HepG2 (cell line): Measurements from ENCODE around the gene EML2. TPM values are rescaled to one million over a fixed set of nuclear protein-coding genes. Genes with fewer than 3 reads are reported as not detected.

Experiments used
- ATRX ChIP-seq: sonication (generic); formaldehyde crosslinking; IDR thresholded peaks from 2 replicates; pipeline ENCODE4 v1.4.0; 2020; ENCODE audit warnings: missing genetic modification reagents, borderline replicate concordance
- ELF1 ChIP-seq: sonication (generic); formaldehyde crosslinking; IDR thresholded peaks from 2 replicates; pipeline ENCODE4 v1.4.0; 2020; ENCODE audit warnings: missing genetic modification reagents
- EP300 ChIP-seq, 3 experiments: sonication (generic) in 1 of 3; formaldehyde crosslinking in 1 of 3; IDR thresholded peaks; 2 replicates each; pipeline versions ENCODE4 v1.5.1 to v1.6.1; 2011 to 2020; ENCODE audit warnings: low read depth in 2 of 3, low read length in 2 of 3, borderline replicate concordance in 1 of 3, improper control_type of control experiment in 1 of 3, mild to moderate bottlenecking in 1 of 3, missing genetic modification reagents in 1 of 3, moderate library complexity in 1 of 3
- GABPB1 ChIP-seq: IDR thresholded peaks from 2 replicates; pipeline ENCODE4 v1.6.1; 2016; ENCODE audit warnings: mild to moderate bottlenecking, missing genetic modification reagents, moderate library complexity, missing compliant biosample characterization
- KDM5B ChIP-seq: sonication (generic); formaldehyde crosslinking; IDR thresholded peaks from 2 replicates; pipeline ENCODE4 v1.4.0; 2020; ENCODE audit warnings: missing genetic modification reagents, mild to moderate bottlenecking, borderline replicate concordance
- MED1 ChIP-seq: sonication (generic); formaldehyde crosslinking; IDR thresholded peaks from 2 replicates; pipeline ENCODE4 v1.4.0; 2020; ENCODE audit warnings: missing genetic modification reagents
- MIER3 ChIP-seq: IDR thresholded peaks from 2 replicates; pipeline ENCODE4 v1.6.1; 2016; ENCODE audit warnings: missing compliant biosample characterization, borderline replicate concordance
- MTA1 ChIP-seq: sonication (generic); formaldehyde crosslinking; IDR thresholded peaks from 2 replicates; pipeline ENCODE4 v1.4.0; 2020; ENCODE audit warnings: missing genetic modification reagents, mild to moderate bottlenecking, borderline replicate concordance
- MYC ChIP-seq: sonication (generic); formaldehyde crosslinking; IDR thresholded peaks from 2 replicates; pipeline ENCODE4 v1.9.0; 2021; ENCODE audit warnings: missing genetic modification reagents, borderline replicate concordance
- NKX3-1 ChIP-seq: sonication (generic); formaldehyde crosslinking; IDR thresholded peaks from 2 replicates; pipeline ENCODE4 v1.5.0; 2020; ENCODE audit warnings: missing genetic modification reagents
- SIN3B ChIP-seq: fragments of 150-350 bp; IDR thresholded peaks from 2 replicates; pipeline ENCODE4 v1.6.1; 2014; ENCODE audit warnings: low read length
- SP140L ChIP-seq: sonication (generic); formaldehyde crosslinking; IDR thresholded peaks from 2 replicates; pipeline ENCODE4 v1.4.0; 2020; ENCODE audit warnings: missing genetic modification reagents, borderline replicate concordance
- ZNF124 ChIP-seq: sonication (generic); formaldehyde crosslinking; IDR thresholded peaks from 2 replicates; pipeline ENCODE4 v1.4.0; 2020; ENCODE audit warnings: missing genetic modification reagents
- ZNF235 ChIP-seq: sonication (generic); formaldehyde crosslinking; IDR thresholded peaks from 2 replicates; pipeline ENCODE4 v1.8.1; 2023; ENCODE audit warnings: mild to moderate bottlenecking, missing genetic modification reagents, borderline replicate concordance
- ZNF768 ChIP-seq: sonication (generic); formaldehyde crosslinking; IDR thresholded peaks from 2 replicates; pipeline ENCODE4 v1.4.0; 2020; ENCODE audit warnings: missing genetic modification reagents
- ZNF790 ChIP-seq: sonication (generic); formaldehyde crosslinking; IDR thresholded peaks from 2 replicates; pipeline ENCODE4 v1.8.0; 2022; ENCODE audit warnings: missing genetic modification reagents, mild to moderate bottlenecking, borderline replicate concordance
- polyA plus RNA-seq, 8 experiments: library from polyadenylated mRNA; depleted of rRNA in 3 of 8; stranded (reverse) in 7 of 8; unstranded in 1 of 8; fragments of >200 nt; fragmentation: Illumina TruSeq in 4 of 8; extraction: Trizol in 4 of 8; gene quantifications; 2 replicates each; pipeline versions ENCODE4 v1.2.1 to v1.2.3, GENCODE V29; 2011 to 2016; ENCODE audit warnings: low read depth in 4 of 8, missing spikeins in 1 of 8, mixed read lengths in 1 of 8; ENCODE audit not compliant: insufficient read depth in 1 of 8
- total RNA-seq, 5 experiments: library from RNA; depleted of rRNA; stranded (reverse); fragments of >200 nt; fragmentation: Illumina TruSeq; extraction: Trizol; gene quantifications; 2 replicates each; pipeline ENCODE4 v1.2.3, GENCODE V29; 2016; ENCODE audit warnings: low read depth in 1 of 5
- TF ChIP-seq, protein P1 (sequence below): sonication (generic); formaldehyde crosslinking; IDR thresholded peaks from 2 replicates; pipeline ENCODE4 v1.5.1; 2020; ENCODE audit warnings: mild to moderate bottlenecking, missing genetic modification reagents, moderate library complexity
- TF ChIP-seq, protein P2 (sequence below): IDR thresholded peaks from 2 replicates; pipeline ENCODE4 v1.6.1; 2018; ENCODE audit warnings: missing genetic modification reagents, mild to moderate bottlenecking, missing compliant biosample characterization
- TF ChIP-seq, protein P3 (sequence below): sonication (generic); formaldehyde crosslinking; IDR thresholded peaks from 2 replicates; pipeline ENCODE4 v1.9.0; 2022; ENCODE audit warnings: missing genetic modification reagents, mild to moderate bottlenecking, borderline replicate concordance
- TF ChIP-seq, protein P4 (sequence below): sonication (generic); formaldehyde crosslinking; IDR thresholded peaks from 2 replicates; pipeline ENCODE4 v1.4.0; 2020; ENCODE audit warnings: mild to moderate bottlenecking, missing genetic modification reagents

EML2 gene
- total and polyA plus RNA-seq, 2 of the 13 experiments (the other 11 are each of a cell fraction or from before 2014, with no cell fraction given), result 7.3 to 12.9 TPM

GRCh38 chr19:45676851-45677263 lies 37.7 kb upstream of the EML2 start (continued):
- TF ChIP-seq, protein P1, sequence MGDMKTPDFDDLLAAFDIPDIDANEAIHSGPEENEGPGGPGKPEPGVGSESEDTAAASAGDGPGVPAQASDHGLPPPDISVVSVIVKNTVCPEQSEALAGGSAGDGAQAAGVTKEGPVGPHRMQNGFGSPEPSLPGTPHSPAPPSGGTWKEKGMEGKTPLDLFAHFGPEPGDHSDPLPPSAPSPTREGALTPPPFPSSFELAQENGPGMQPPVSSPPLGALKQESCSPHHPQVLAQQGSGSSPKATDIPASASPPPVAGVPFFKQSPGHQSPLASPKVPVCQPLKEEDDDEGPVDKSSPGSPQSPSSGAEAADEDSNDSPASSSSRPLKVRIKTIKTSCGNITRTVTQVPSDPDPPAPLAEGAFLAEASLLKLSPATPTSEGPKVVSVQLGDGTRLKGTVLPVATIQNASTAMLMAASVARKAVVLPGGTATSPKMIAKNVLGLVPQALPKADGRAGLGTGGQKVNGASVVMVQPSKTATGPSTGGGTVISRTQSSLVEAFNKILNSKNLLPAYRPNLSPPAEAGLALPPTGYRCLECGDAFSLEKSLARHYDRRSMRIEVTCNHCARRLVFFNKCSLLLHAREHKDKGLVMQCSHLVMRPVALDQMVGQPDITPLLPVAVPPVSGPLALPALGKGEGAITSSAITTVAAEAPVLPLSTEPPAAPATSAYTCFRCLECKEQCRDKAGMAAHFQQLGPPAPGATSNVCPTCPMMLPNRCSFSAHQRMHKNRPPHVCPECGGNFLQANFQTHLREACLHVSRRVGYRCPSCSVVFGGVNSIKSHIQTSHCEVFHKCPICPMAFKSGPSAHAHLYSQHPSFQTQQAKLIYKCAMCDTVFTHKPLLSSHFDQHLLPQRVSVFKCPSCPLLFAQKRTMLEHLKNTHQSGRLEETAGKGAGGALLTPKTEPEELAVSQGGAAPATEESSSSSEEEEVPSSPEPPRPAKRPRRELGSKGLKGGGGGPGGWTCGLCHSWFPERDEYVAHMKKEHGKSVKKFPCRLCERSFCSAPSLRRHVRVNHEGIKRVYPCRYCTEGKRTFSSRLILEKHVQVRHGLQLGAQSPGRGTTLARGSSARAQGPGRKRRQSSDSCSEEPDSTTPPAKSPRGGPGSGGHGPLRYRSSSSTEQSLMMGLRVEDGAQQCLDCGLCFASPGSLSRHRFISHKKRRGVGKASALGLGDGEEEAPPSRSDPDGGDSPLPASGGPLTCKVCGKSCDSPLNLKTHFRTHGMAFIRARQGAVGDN (CRISPR knock-in tag), result peak; percentile 70
- TF ChIP-seq EP300 (IDR thresholded peaks at IDR 0.05; ENCODE audit: low read depth in 2 of 2, low read length in 2 of 2) (no peak), EP300 (CRISPR knock-in tag; IDR thresholded peaks at IDR 0.05; ENCODE audit: borderline replicate concordance) (no peak), GABPB1 (CRISPR knock-in tag) (peak; percentile 42; the same call in 1 of the 2 replicates), NKX3-1 (CRISPR knock-in tag) (no peak), ZNF790 (no peak), SIN3B (no peak), MED1 (no peak), ZNF235 (CRISPR knock-in tag) (no peak), KDM5B (CRISPR knock-in tag) (0 out of 2 replicates have a peak, but pooled peaks have one; percentile 40), MTA1 (CRISPR knock-in tag) (no peak), ATRX (CRISPR knock-in tag) (no peak), ZNF768 (CRISPR knock-in tag) (peak; percentile 20; the same call in 1 of the 2 replicates), ZNF124 (CRISPR knock-in tag) (no peak), ELF1 (CRISPR knock-in tag) (peak; percentile 38; the same call in 1 of the 2 replicates), MYC (CRISPR knock-in tag) (peak; percentile 35; the same call in 1 of the 2 replicates), SP140L (CRISPR knock-in tag) (no peak), MIER3 (CRISPR knock-in tag) (no peak)
- TF ChIP-seq, protein P2, sequence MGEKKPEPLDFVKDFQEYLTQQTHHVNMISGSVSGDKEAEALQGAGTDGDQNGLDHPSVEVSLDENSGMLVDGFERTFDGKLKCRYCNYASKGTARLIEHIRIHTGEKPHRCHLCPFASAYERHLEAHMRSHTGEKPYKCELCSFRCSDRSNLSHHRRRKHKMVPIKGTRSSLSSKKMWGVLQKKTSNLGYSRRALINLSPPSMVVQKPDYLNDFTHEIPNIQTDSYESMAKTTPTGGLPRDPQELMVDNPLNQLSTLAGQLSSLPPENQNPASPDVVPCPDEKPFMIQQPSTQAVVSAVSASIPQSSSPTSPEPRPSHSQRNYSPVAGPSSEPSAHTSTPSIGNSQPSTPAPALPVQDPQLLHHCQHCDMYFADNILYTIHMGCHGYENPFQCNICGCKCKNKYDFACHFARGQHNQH (CRISPR knock-in tag), result no peak
- TF ChIP-seq, protein P3, sequence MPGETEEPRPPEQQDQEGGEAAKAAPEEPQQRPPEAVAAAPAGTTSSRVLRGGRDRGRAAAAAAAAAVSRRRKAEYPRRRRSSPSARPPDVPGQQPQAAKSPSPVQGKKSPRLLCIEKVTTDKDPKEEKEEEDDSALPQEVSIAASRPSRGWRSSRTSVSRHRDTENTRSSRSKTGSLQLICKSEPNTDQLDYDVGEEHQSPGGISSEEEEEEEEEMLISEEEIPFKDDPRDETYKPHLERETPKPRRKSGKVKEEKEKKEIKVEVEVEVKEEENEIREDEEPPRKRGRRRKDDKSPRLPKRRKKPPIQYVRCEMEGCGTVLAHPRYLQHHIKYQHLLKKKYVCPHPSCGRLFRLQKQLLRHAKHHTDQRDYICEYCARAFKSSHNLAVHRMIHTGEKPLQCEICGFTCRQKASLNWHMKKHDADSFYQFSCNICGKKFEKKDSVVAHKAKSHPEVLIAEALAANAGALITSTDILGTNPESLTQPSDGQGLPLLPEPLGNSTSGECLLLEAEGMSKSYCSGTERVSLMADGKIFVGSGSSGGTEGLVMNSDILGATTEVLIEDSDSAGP (CRISPR knock-in tag), result 0 out of 2 replicates have a peak, but pooled peaks have one; percentile 22
- TF ChIP-seq, protein P4, sequence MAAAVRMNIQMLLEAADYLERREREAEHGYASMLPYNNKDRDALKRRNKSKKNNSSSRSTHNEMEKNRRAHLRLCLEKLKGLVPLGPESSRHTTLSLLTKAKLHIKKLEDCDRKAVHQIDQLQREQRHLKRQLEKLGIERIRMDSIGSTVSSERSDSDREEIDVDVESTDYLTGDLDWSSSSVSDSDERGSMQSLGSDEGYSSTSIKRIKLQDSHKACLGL (CRISPR knock-in tag), result peak; percentile 40; the same call in 1 of the 2 replicates
